Mesenchymal stem cell (in vitro differentiated cells and primary cell): ENCODE data around the gene CDC42BPG.

Source experiments
- DNase-seq: peaks from one replicate; pipeline ENCODE4 v3.0.0-alpha.2; 2013
- H2AFZ ChIP-seq: one replicate; pipeline ENCODE4 v1.6.1; 2013; ENCODE audit warnings: low read depth, mild to moderate bottlenecking, control low read depth, inconsistent platforms, low read length, moderate library complexity
- H2AK5ac ChIP-seq: 2 replicates; pipeline ENCODE4 v1.6.1; 2013; ENCODE audit warnings: low read length, moderate library complexity, mild to moderate bottlenecking, inconsistent platforms; ENCODE audit not compliant: severe bottlenecking
- H2BK120ac ChIP-seq: one replicate; pipeline ENCODE4 v1.6.1; 2013; ENCODE audit warnings: low read depth, mild to moderate bottlenecking, inconsistent platforms, low read length, moderate library complexity
- H2BK12ac ChIP-seq, 2 experiments: one replicate each; pipeline ENCODE4 v1.6.1; 2013; ENCODE audit warnings: inconsistent platforms in 2 of 2, low read length in 2 of 2, mild to moderate bottlenecking in 2 of 2, moderate library complexity in 2 of 2, control low read depth in 1 of 2
- H2BK15ac ChIP-seq: one replicate; pipeline ENCODE4 v1.6.1; 2013; ENCODE audit warnings: mild to moderate bottlenecking, low read depth, inconsistent platforms; ENCODE audit not compliant: poor library complexity, severe bottlenecking
- H2BK5ac ChIP-seq: 2 replicates; pipeline ENCODE4 v1.6.1; 2013; ENCODE audit warnings: low read depth, mild to moderate bottlenecking, low read length, control low read depth, inconsistent platforms; ENCODE audit not compliant: poor library complexity, severe bottlenecking
- H3K14ac ChIP-seq, 2 experiments: one replicate each; pipeline ENCODE4 v1.6.1; 2013; ENCODE audit warnings: inconsistent platforms in 2 of 2, low read length in 2 of 2, control low read depth in 1 of 2, mild to moderate bottlenecking in 1 of 2, moderate library complexity in 1 of 2
- H3K18ac ChIP-seq, 2 experiments: one replicate each; pipeline ENCODE4 v1.6.1; 2013; ENCODE audit warnings: inconsistent platforms in 2 of 2, low read length in 2 of 2, control low read depth in 1 of 2, low read depth in 1 of 2, mild to moderate bottlenecking in 1 of 2
- H3K23ac ChIP-seq, 2 experiments: one replicate each; pipeline ENCODE4 v1.6.1; 2013; ENCODE audit warnings: inconsistent platforms in 2 of 2, low read length in 2 of 2, mild to moderate bottlenecking in 2 of 2, moderate library complexity in 2 of 2, control low read depth in 1 of 2
- H3K27ac ChIP-seq: 2 replicates; pipeline ENCODE4 v1.5.1; 2013; ENCODE audit warnings: mild to moderate bottlenecking, moderate library complexity, low read length, control low read depth, inconsistent platforms; ENCODE audit not compliant: poor library complexity, severe bottlenecking
- H3K27me3 ChIP-seq, 2 experiments: 2 replicates each; pipeline versions ENCODE4 v1.6.1 to v1.7.0; 2013; ENCODE audit warnings: low read length in 2 of 2, mild to moderate bottlenecking in 2 of 2, moderate library complexity in 2 of 2, control low read depth in 1 of 2, inconsistent platforms in 1 of 2; ENCODE audit not compliant: control insufficient read depth in 1 of 2, insufficient read depth in 1 of 2
- H3K36me3 ChIP-seq, 2 experiments: 2 replicates each; pipeline versions ENCODE4 v1.6.1 to v1.7.0; 2013; ENCODE audit warnings: low read length in 2 of 2, control low read depth in 1 of 2, inconsistent platforms in 1 of 2, low read depth in 1 of 2, mild to moderate bottlenecking in 1 of 2; ENCODE audit not compliant: insufficient read depth in 2 of 2, control insufficient read depth in 1 of 2
- H3K4ac ChIP-seq, 2 experiments: one replicate each; pipeline ENCODE4 v1.6.1; 2013; ENCODE audit warnings: inconsistent platforms in 2 of 2, low read length in 2 of 2, mild to moderate bottlenecking in 2 of 2, moderate library complexity in 2 of 2, control low read depth in 1 of 2, low read depth in 1 of 2
- H3K4me1 ChIP-seq: 2 replicates; pipeline ENCODE4 v1.6.1; 2013; ENCODE audit warnings: low read depth, low read length, control low read depth; ENCODE audit not compliant: control insufficient read depth, insufficient read depth
- H3K4me2 ChIP-seq: 2 replicates; pipeline ENCODE4 v1.6.1; 2013; ENCODE audit warnings: low read length, mild to moderate bottlenecking, inconsistent platforms; ENCODE audit not compliant: poor library complexity, severe bottlenecking
- H3K4me3 ChIP-seq, 2 experiments: 2 replicates each; pipeline versions ENCODE4 v1.5.1 to v1.7.0; 2013; ENCODE audit warnings: low read length in 2 of 2, mild to moderate bottlenecking in 2 of 2, control low read depth in 1 of 2, low read depth in 1 of 2; ENCODE audit not compliant: insufficient read depth in 1 of 2
- H3K79me1 ChIP-seq: replicated peaks from 2 replicates; pipeline ENCODE4 v1.6.1; 2013; ENCODE audit warnings: mild to moderate bottlenecking, control low read depth, low read length, inconsistent platforms; ENCODE audit not compliant: poor library complexity, severe bottlenecking
- H3K9ac ChIP-seq: 2 replicates; pipeline ENCODE4 v1.7.0; 2013; ENCODE audit warnings: mild to moderate bottlenecking, low read length, moderate library complexity
- H3K9me3 ChIP-seq: 2 replicates; pipeline ENCODE4 v1.7.0; 2013; ENCODE audit warnings: mild to moderate bottlenecking, low read length; ENCODE audit not compliant: control insufficient read depth
- H4K8ac ChIP-seq: one replicate; pipeline ENCODE4 v1.6.1; 2013; ENCODE audit warnings: inconsistent platforms, mild to moderate bottlenecking, low read length, moderate library complexity
- H4K91ac ChIP-seq: one replicate; pipeline ENCODE4 v1.6.1; 2013; ENCODE audit warnings: mild to moderate bottlenecking, low read length, inconsistent platforms
- WGBS: methylation state at CpG from one replicate; pipeline ENCODE4 v1.1.7; 2013; ENCODE audit warnings: mixed read lengths; 5-methylcytosine and 5-hydroxymethylcytosine counted together

The CDC42BPG gene

GRCh38 chr11:64880240-64881001 is 36.0 kb upstream of the CDC42BPG start:
- H3K23ac ChIP-seq, result no peak overlapping the region
- H3K36me3 ChIP-seq, result peaks cover 0 to 4% of the 10 kb centered on the region in 2 experiments
- H2BK15ac ChIP-seq, result no peak overlapping the region
- WGBS, result 72% methylated on average over 14 of the region's 14 CpGs
- peak overlapping the region; percentile 81 for H3K9ac ChIP-seq
- no peak overlapping the region for H3K27ac ChIP-seq
- no peak overlapping the region for H3K4ac ChIP-seq
- H2BK120ac ChIP-seq, result no peak overlapping the region
- H3K4me3 ChIP-seq, result no peak overlapping the region
- H3K9me3 ChIP-seq, result no peaks in the 10 kb centered on the region
- H3K79me1 ChIP-seq, result peaks cover 3% of the 10 kb centered on the region
- no peak overlapping the region for H4K8ac ChIP-seq
- H2AFZ ChIP-seq, result no peak overlapping the region
- no peak overlapping the region for H2AK5ac ChIP-seq
- peak overlapping the region in 1 of 2 experiments; percentile 35 for H2BK12ac ChIP-seq
- no peak overlapping the region for H3K4me2 ChIP-seq
- no peaks in the 10 kb centered on the region for H3K27me3 ChIP-seq
- no peak overlapping the region for H3K18ac ChIP-seq
- H3K14ac ChIP-seq, result no peak overlapping the region
- no peak overlapping the region for H4K91ac ChIP-seq
- DNase-seq, result peak; percentile 85
- no peak overlapping the region for H2BK5ac ChIP-seq
- peaks cover 21% of the 10 kb centered on the region for H3K4me1 ChIP-seq

GRCh38 chr11:64879244-64879900 is 34.9 kb upstream of the CDC42BPG start:
- H3K4me3 ChIP-seq, result peak overlapping the region; percentile 78 to 88
- H4K91ac ChIP-seq, result peak overlapping the region; percentile 64
- H3K27me3 ChIP-seq, result no peaks in the 10 kb centered on the region
- H3K23ac ChIP-seq, result peak overlapping the region in 1 of 2 experiments; percentile 29
- peak; percentile 47 for DNase-seq
- peak overlapping the region; percentile 27 to 68 for H3K4ac ChIP-seq
- H2BK5ac ChIP-seq, result no peak overlapping the region
- peaks cover 26% of the 10 kb centered on the region for H3K4me1 ChIP-seq
- peak overlapping the region in 1 of 2 experiments; percentile 80 for H3K14ac ChIP-seq
- no peaks in the 10 kb centered on the region for H3K9me3 ChIP-seq
- H2BK15ac ChIP-seq, result peak overlapping the region; percentile 52
- peak overlapping the region; percentile 72 to 93 for H3K18ac ChIP-seq
- H3K9ac ChIP-seq, result peak overlapping the region; percentile 91
- peak overlapping the region; percentile 80 for H2BK120ac ChIP-seq
- peak overlapping the region; percentile 63 for H2AFZ ChIP-seq
- peak overlapping the region; percentile 64 for H3K4me2 ChIP-seq
- WGBS, result 30% methylated on average over 14 of the region's 16 CpGs
- H3K36me3 ChIP-seq, result peaks cover 7 to 10% of the 10 kb centered on the region in 2 experiments
- H4K8ac ChIP-seq, result peak overlapping the region; percentile 45
- peak overlapping the region; percentile 7 for H3K27ac ChIP-seq
- H3K79me1 ChIP-seq, result peaks cover 3% of the 10 kb centered on the region
- H2AK5ac ChIP-seq, result peak overlapping the region; percentile 50
- peak overlapping the region; percentile 5 to 69 for H2BK12ac ChIP-seq

- Histone ChIP-seq H3K36me3 (peaks cover 10 to 13% of the 10 kb centered on the region in 2 experiments), H3K4me3 (peak within 1 kb of the TSS; percentile 80 to 100), H3K4ac (peak within 1 kb of the TSS; percentile 68 to 95), H3K9me3 (no peaks in the 10 kb centered on the region), H3K9ac (peak within 1 kb of the TSS; percentile 92), H3K18ac (peak within 1 kb of the TSS; percentile 72 to 93), H2BK5ac (no peak within 1 kb of the TSS), H3K27me3 (no peaks in the 10 kb centered on the region), H4K91ac (peak within 1 kb of the TSS; percentile 89), H4K8ac (peak within 1 kb of the TSS; percentile 45), H2BK12ac (peak within 1 kb of the TSS; percentile 31 to 95), H3K79me1 (peaks cover 3% of the 10 kb centered on the region), H2BK120ac (peak within 1 kb of the TSS; percentile 80), H3K14ac (peak within 1 kb of the TSS in 1 of 2 experiments; percentile 99), H2BK15ac (peak within 1 kb of the TSS; percentile 73), H3K27ac (peak within 1 kb of the TSS; percentile 71), H3K4me2 (peak within 1 kb of the TSS; percentile 85), H2AK5ac (peak within 1 kb of the TSS; percentile 50), H3K4me1 (peaks cover 28% of the 10 kb centered on the region), H3K23ac (peak within 1 kb of the TSS in 1 of 2 experiments; percentile 96), H2AFZ (peak within 1 kb of the TSS; percentile 63)
- peak; percentile 97 for DNase-seq
- WGBS, result under 1% methylated on average over 50 of the region's 75 CpGs
These were observed 34.2 kb upstream of the CDC42BPG start, which contains the start of gene EHD1 for GRCh38 chr11:64878494-64879243. Gene EHD1 (minus strand): TSS chr11:64878621. CDS start chr11:64878464, 157 bp downstream.
